RWPE2 (cell line): ENCODE data around the gene NRG4.
A peak's percentile ranks its signal among the peaks of the same experiment; 100 is the strongest.

Source experiments
- ATAC-seq: fragments of 200-7000 bp; cut with Tn5 transposase; 3 replicates; pipeline ENCODE4 v1.9.1; 2021; ENCODE audit warnings: low read depth
- DNase-seq: peaks from one replicate; pipeline ENCODE4 v3.0.0-alpha.2; 2020; ENCODE audit warnings: low spot score
- H3K27ac ChIP-seq: fragments of 450-650 bp; 2 replicates; pipeline ENCODE4 v1.5.1; 2017; ENCODE audit warnings: mild to moderate bottlenecking; ENCODE audit not compliant: poor library complexity, severe bottlenecking
- H3K27me3 ChIP-seq: fragments of 250-450 bp; sonication (Bioruptor Pico); 2 replicates; pipeline ENCODE4 v1.5.1; 2021; ENCODE audit warnings: mild to moderate bottlenecking, moderate library complexity; ENCODE audit not compliant: insufficient read depth, poor library complexity, severe bottlenecking
- H3K36me3 ChIP-seq: fragments of 250-450 bp; sonication (Bioruptor Pico); 2 replicates; pipeline ENCODE4 v1.5.1; 2020; ENCODE audit warnings: low read depth, mild to moderate bottlenecking, moderate library complexity
- H3K4me1 ChIP-seq: fragments of 250-450 bp; sonication (Bioruptor Pico); 2 replicates; pipeline ENCODE4 v1.5.1; 2021; ENCODE audit warnings: mild to moderate bottlenecking, moderate library complexity; ENCODE audit not compliant: insufficient read depth, poor library complexity, severe bottlenecking
- H3K4me3 ChIP-seq: fragments of 250-450 bp; sonication (Bioruptor Pico); 2 replicates; pipeline ENCODE4 v1.5.1; 2021; ENCODE audit warnings: mild to moderate bottlenecking, moderate library complexity; ENCODE audit not compliant: severe bottlenecking
- H3K9me3 ChIP-seq: fragments of 250-450 bp; sonication (Bioruptor Pico); 2 replicates; pipeline ENCODE4 v1.5.1; 2021; ENCODE audit warnings: mild to moderate bottlenecking, moderate library complexity; ENCODE audit not compliant: severe bottlenecking
- CTCF ChIP-seq: fragments of 450-650 bp; IDR thresholded peaks from one replicate; pipeline ENCODE4 v1.5.1; 2017; ENCODE audit warnings: mild to moderate bottlenecking, moderate library complexity; ENCODE audit not compliant: poor library complexity, severe bottlenecking

The NRG4 gene

GRCh38 chr15:76010613-76011012 is 1.6 kb downstream of the NRG4 start:
- H3K27me3 ChIP-seq = no peaks in the 10 kb centered on the region
- H3K36me3 ChIP-seq = no peaks in the 10 kb centered on the region
- H3K4me3 ChIP-seq = no peak overlapping the region
- H3K27ac ChIP-seq = no peak overlapping the region
- no peak for TF ChIP-seq CTCF
- no peak for ATAC-seq
- H3K9me3 ChIP-seq = no peaks in the 10 kb centered on the region
- H3K4me1 ChIP-seq = peaks cover 8% of the 10 kb centered on the region
- no peak for DNase-seq

- Histone ChIP-seq H3K27me3 (no peaks in the 10 kb centered on the region), H3K4me3 (no peak overlapping the region), H3K4me1 (peaks cover 4% of the 10 kb centered on the region), H3K36me3 (no peaks in the 10 kb centered on the region), H3K9me3 (no peaks in the 10 kb centered on the region), H3K27ac (no peak overlapping the region)
- no peak for TF ChIP-seq CTCF
- DNase-seq (no peak), ATAC-seq (peak; percentile 27; the same call in 1 of the 3 replicates)
Measured at GRCh38 chr15:76006136-76006778, 6.0 kb downstream of the NRG4 start.

- H3K4me3 ChIP-seq = no peak overlapping the region
- H3K36me3 ChIP-seq = no peaks in the 10 kb centered on the region
- no peak for TF ChIP-seq CTCF
- no peak for ATAC-seq
- no peaks in the 10 kb centered on the region for H3K27me3 ChIP-seq
- H3K9me3 ChIP-seq = no peaks in the 10 kb centered on the region
- H3K4me1 ChIP-seq = no peaks in the 10 kb centered on the region
- H3K27ac ChIP-seq = no peak overlapping the region
- DNase-seq = no peak
Measured at GRCh38 chr15:76003364-76003763, 8.9 kb downstream of the NRG4 start.

GRCh38 chr15:75995611-75996010 is 16.6 kb downstream of the NRG4 start:
- peaks cover 4% of the 10 kb centered on the region for H3K9me3 ChIP-seq

More at GRCh38 chr15:75995611-75996010, 16.6 kb downstream of the NRG4 start:
- H3K36me3 ChIP-seq = no peaks in the 10 kb centered on the region
- no peak for TF ChIP-seq CTCF
- H3K27ac ChIP-seq = no peak overlapping the region
- H3K4me1 ChIP-seq = no peaks in the 10 kb centered on the region
- DNase-seq (no peak), ATAC-seq (no peak)
- no peaks in the 10 kb centered on the region for H3K27me3 ChIP-seq
- no peak overlapping the region for H3K4me3 ChIP-seq
